22Rv1 (cell line): ENCODE measurements around the gene RNU1-2.
"Not testable (repeated sequence)": the region's sequence is repeated elsewhere in the genome, so short reads cannot be mapped to it uniquely, and the experiment has no call there.

Experiments used
- CTCF ChIP-seq: fragments of 450-650 bp; IDR thresholded peaks from 2 replicates; pipeline ENCODE4 v1.5.1; 2017; ENCODE audit warnings: mild to moderate bottlenecking
- ZFX ChIP-seq: fragments of 450-650 bp; IDR thresholded peaks from 2 replicates; pipeline ENCODE4 v1.6.1; 2017; ENCODE audit warnings: antibody characterized with exemption, borderline replicate concordance

- not testable (repeated sequence) for TF ChIP-seq CTCF, ZFX
These were observed 33.9 kb upstream of the RNU1-2 start for GRCh38 chr1:16861832-16862245.
